Retinal pigment epithelial cell (primary cell): ENCODE measurements around the gene BLID.

Experiments used
- DNase-seq: peaks from one replicate; pipeline ENCODE4 v3.0.0-alpha.2; 2010; ENCODE audit warnings: low read depth
- H3K4me3 ChIP-seq: 2 replicates; pipeline ENCODE4 v1.5.1; 2011; ENCODE audit warnings: mild to moderate bottlenecking, low read length, control low read depth, moderate library complexity
- CTCF ChIP-seq: conservative IDR thresholded peaks from 2 replicates; pipeline ENCODE4 v1.5.1; 2011; ENCODE audit warnings: low read depth, low read length, control low read depth, inconsistent platforms

The BLID gene

GRCh38 chr11:122068837-122069236, 47.2 kb downstream of the BLID start:
- no peak for DNase-seq
- TF ChIP-seq CTCF: no peak
- no peak overlapping the region for H3K4me3 ChIP-seq

DNA sequence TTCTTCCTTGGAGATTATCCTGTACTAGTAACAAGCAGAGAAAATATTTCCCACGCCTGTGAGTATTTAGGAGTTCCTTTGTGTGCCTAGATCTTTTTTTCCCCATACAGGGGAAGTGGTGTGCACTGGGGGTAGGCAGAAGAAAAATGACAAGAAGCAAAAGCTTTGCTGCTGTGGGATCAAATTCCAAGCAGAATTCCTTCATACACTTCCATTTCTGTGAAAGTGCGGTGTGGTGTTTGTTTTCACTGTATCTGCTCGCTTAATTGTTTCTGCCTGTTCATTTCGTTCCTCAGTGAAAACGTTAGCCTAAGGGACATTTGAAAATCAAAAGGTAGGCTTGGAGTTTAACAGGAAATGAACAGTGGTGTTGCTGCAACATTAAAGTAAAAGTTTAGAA, 47.9 kb downstream of the BLID start:
- TF ChIP-seq CTCF: no peak
- no peak overlapping the region for H3K4me3 ChIP-seq
- DNase-seq: peak; percentile 32
